ENCODE data around the gene AMDHD1.
"Not testable (repeated sequence)": the region's sequence is repeated elsewhere in the genome, so short reads cannot be mapped to it uniquely, and the experiment has no call there.

AMDHD1 gene

GRCh38 chr12:95960241-95960640, 17.1 kb downstream of the AMDHD1 start:
- H3K27ac ChIP-seq: no peak overlapping the region
- no peak overlapping the region for H3K4me3 ChIP-seq

GRCh38 chr12:95962222-95962621, 19.1 kb downstream of the AMDHD1 start:
- no peak overlapping the region for H3K4me3 ChIP-seq
- no peak overlapping the region for H3K27ac ChIP-seq

GRCh38 chr12:95963096-95963495, 20.0 kb downstream of the AMDHD1 start:
- no peak overlapping the region for H3K27ac ChIP-seq
- H3K4me3 ChIP-seq: no peak overlapping the region

- Histone ChIP-seq H3K27ac (no peak overlapping the region), H3K4me3 (no peak overlapping the region)
These were observed 23.2 kb downstream of the AMDHD1 start for GRCh38 chr12:95966287-95966870.

DNA sequence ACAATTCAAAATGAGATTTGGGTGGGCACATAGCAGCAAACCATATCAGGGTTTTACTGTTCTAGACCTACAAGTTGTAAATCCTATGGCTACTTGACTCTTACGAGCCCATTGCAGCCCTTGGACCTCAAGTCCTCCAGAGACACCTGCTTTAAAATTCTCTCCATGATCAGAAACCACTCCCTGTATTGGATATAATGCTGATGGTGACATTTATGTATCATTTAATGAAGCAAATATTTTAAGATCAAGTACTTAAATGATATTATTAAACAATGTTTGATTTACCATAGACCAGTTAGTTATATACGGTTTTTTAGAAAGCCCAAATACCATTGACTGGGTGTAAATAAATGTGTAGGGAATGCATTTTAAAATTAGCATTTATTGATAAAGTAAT, 24.2 kb downstream of the AMDHD1 start:
- H3K4me3 ChIP-seq: no peak overlapping the region
- no peak overlapping the region for H3K27ac ChIP-seq

DNA sequence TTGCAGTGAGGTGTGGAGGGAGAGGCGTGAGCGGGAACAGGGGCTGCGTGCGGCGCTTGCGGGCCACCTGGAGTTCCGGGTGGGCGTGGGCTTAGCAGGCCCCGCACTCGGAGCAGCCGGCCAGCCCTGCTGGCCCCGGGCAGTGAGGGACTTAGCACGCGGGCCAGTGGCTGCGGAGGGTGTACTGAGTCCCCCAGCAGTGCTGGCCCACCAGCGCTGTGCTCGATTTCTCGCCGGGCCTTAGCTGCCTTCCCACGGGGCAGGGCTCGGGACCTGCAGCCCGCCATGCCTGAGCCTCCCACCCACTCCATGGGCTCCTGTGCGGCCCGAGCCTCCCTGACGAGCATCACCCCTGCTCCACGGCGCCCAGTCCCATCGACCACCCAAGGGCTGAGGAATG, 26.0 kb downstream of the AMDHD1 start:
- H3K4me3 ChIP-seq, H3K27ac ChIP-seq: not testable (repeated sequence)

DNA sequence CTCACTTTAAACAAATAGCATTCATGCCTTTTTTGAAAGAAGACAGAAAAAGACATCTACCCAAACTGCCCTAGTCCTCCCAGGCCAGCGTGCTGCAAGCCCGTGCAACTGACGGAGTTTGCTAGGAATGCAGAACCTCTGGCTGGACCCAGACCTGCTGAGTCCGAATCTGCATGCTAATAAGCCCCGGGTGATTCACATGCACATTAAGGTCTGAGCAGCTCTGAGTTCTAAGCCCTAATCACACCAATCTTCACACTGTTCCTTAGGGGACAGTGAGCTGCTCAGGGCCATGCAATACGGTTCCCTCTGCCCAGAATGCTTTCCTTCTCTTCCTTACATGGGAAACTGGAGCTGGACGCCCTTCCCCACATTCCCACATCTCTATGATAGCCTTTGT, 27.8 kb downstream of the AMDHD1 start:
- H3K27ac ChIP-seq: no peak overlapping the region
- no peak overlapping the region for H3K4me3 ChIP-seq

- H3K4me3 ChIP-seq: no peak overlapping the region
- H3K27ac ChIP-seq: no peak overlapping the region
These were observed 29.8 kb downstream of the AMDHD1 start for GRCh38 chr12:95972832-95973456.

GRCh38 chr12:95974358-95974757, 31.2 kb downstream of the AMDHD1 start:
- Histone ChIP-seq H3K4me3 (no peak overlapping the region), H3K27ac (no peak overlapping the region)

DNA sequence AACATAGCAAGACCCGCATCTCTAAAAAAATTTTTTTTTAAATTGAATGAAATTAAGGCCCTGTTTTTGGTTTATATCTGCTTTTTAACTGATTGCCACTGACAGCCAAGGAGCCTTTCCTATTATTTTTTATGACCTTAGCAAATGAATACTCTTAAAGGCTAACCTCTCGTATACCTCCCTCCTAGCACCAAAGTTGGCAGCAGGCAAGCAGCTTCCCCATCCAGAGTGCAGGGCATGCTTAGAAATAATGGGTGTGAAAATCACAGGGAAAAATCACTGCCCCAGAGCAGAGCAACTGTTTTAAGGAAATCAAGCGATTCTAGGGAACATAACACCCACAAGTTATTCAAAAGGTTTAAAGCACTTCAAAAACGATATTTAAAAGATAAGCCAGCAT, 32.4 kb downstream of the AMDHD1 start:
- H3K27ac ChIP-seq: no peak overlapping the region

GRCh38 chr12:95976416-95976832, 33.3 kb downstream of the AMDHD1 start:
- Histone ChIP-seq H3K27ac (no peak overlapping the region), H3K4me3 (no peak overlapping the region)

More for the DNA sequence above, 32.4 kb downstream of the AMDHD1 start:
- no peak overlapping the region for H3K4me3 ChIP-seq

GRCh38 chr12:95977764-95978305, 34.7 kb downstream of the AMDHD1 start:
- Histone ChIP-seq H3K27ac (no peak overlapping the region), H3K4me3 (no peak overlapping the region)

DNA sequence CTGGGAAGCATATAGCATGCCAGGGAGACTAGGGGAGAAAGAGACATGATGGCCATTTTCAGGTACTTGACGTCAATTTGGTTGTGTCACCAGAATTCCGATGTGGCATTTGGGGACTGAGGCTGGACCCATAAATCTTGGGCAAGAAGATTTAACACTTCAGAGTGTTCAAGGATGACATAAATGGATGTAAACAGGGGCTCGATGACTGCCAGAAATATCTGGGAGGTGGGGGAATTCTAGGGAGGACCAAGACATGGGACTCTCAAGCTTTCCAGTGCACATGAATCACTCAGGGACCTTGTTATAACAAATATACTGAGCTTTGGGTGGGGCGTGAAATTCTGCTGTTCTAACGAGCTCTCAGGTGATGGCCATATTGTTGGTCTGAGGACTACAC, 35.2 kb downstream of the AMDHD1 start:
- Histone ChIP-seq H3K4me3 (no peak overlapping the region), H3K27ac (no peak overlapping the region)

- H3K4me3 ChIP-seq: no peak overlapping the region
- no peak overlapping the region for H3K27ac ChIP-seq
These were observed 35.6 kb downstream of the AMDHD1 start for GRCh38 chr12:95978774-95979173.

GRCh38 chr12:95980437-95980836, 37.3 kb downstream of the AMDHD1 start:
- H3K27ac ChIP-seq: no peak overlapping the region

DNA sequence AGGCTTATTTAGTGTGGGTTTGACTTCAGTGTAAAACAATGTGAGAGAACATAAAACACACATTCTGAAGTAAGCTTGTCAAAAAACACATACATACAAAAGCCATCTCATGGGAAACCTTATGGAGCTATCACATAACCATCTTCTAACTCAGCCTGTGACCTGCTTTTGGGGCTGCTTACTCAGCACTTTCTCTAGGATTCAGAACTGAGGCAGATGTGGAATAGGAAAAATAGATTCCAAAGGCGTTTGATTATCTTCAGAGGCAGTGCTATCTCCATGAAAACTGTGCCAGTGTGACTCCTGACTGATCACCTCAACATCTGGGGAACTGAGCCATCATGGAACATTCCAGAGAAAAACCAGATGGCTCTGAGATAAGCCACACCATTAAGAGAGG, 39.5 kb downstream of the AMDHD1 start:
- H3K4me3 ChIP-seq: no peak overlapping the region
- H3K27ac ChIP-seq: no peak overlapping the region

More at GRCh38 chr12:95980437-95980836, 37.3 kb downstream of the AMDHD1 start:
- H3K4me3 ChIP-seq: no peak overlapping the region

GRCh38 chr12:95984682-95985081, 41.6 kb downstream of the AMDHD1 start:
- no peak overlapping the region for H3K27ac ChIP-seq

DNA sequence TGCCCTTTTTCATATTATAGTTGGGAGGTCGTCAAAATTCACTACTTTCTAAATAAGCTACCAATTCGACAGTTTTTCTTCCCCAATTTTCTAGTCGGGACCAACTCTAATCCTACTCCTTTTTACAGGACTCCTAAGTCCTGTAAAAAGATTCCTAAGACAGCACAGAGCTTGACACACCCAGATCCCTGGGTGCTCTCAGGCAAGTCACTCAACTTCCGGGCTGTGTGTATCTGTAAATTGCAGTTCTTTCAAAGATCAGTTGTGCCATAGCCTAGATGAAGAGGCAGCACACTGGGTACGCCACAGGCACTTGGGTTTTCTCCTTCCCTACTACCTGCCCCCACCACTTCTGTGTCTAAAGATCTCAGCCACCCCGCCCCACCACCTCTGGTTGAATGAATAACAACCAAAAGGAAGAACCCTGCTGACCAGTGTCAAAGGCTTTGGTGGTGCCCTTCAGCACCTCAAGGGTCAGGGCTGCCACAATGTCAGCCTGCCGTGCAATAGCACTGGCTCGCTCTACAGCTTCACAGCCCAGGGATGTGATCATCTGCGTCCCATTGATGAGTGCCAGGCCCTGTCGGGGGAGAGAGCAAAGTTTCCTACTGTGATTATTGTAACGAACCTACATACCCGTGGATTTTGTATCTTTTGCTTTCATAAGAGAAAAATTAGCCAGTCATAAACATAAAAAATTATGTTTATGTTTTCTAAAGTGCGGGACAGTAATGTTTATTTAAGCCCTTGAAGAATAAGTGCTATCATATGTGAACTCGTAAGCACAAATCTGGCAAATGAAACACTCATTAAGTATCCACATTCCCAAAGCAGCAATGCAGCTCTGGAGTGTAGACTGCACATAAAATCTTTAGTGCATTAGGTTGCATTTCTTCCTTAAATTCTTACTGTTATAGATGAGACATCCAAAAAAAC, 43.8 kb downstream of the AMDHD1 start:
- no peak overlapping the region for H3K4me3 ChIP-seq

More at GRCh38 chr12:95984682-95985081, 41.6 kb downstream of the AMDHD1 start:
- H3K4me3 ChIP-seq: no peak overlapping the region

DNA sequence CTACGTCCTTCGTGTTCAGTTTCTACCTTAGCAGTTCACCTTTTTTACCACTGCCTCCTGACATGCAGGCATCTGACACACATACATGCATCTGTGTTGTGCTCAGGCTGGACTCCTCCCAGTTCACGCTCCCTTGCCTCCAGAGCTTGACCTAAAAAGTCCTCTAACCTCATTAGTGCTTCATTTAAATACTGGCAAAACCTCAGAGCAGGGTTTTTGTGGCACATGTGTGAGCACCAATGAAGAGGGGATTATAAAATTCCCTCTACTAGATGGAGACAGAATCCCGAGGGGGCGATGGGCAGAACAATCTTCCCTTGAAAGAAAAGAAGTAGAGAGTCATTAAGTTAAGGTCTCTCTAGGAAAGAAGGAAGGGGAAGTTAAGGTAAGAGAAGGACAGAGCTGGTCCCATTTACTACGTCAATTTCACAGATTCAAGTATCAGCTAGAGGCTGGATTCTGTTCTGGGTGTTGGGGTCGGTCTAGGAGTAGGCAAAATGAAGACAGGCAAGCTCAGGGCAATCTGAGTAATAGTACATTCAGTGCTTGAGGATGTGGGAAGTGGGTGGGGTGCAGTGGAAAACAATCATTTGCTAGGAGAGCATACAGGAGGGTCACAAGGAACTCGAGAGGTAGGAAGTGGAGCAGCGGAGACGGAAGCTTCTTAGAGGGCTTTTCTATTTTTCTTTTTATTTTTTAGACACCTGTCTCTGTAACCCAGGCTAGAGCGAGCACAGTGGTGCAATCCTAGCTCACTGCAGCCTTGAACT, 45.6 kb downstream of the AMDHD1 start:
- no peak overlapping the region for H3K4me3 ChIP-seq
- H3K27ac ChIP-seq: no peak overlapping the region

More for the DNA sequence above, 43.8 kb downstream of the AMDHD1 start:
- H3K27ac ChIP-seq: no peak overlapping the region
